ENCODE data around the gene HDAC7.

Gene HDAC7

GRCh38 chr12:47777741-47778558 is 41.8 kb downstream of the HDAC7 start:
- no peak overlapping the region for H3K4me3 ChIP-seq (ENCODE audit: low read depth, low read length)
- no peak for TF ChIP-seq CTCF (IDR thresholded peaks at IDR 0.05; ENCODE audit: borderline replicate concordance, insufficient read depth, low read depth, low read length)

- no peak for TF ChIP-seq CTCF (IDR thresholded peaks at IDR 0.05; ENCODE audit: borderline replicate concordance, insufficient read depth, low read depth, low read length)
- no peak overlapping the region for H3K4me3 ChIP-seq (ENCODE audit: low read depth, low read length)
Observed at GRCh38 chr12:47777151-47777550, 42.6 kb downstream of the HDAC7 start.

- no peak for TF ChIP-seq CTCF (IDR thresholded peaks at IDR 0.05; ENCODE audit: borderline replicate concordance, insufficient read depth, low read depth, low read length)
- no peak overlapping the region for H3K4me3 ChIP-seq (ENCODE audit: low read depth, low read length)
Observed at GRCh38 chr12:47776471-47777143, 43.1 kb downstream of the HDAC7 start.

GRCh38 chr12:47775100-47775911 is 44.4 kb downstream of the HDAC7 start:
- H3K4me3 ChIP-seq (ENCODE audit: low read depth, low read length): no peak overlapping the region
- no peak for TF ChIP-seq CTCF (IDR thresholded peaks at IDR 0.05; ENCODE audit: borderline replicate concordance, insufficient read depth, low read depth, low read length)

- H3K4me3 ChIP-seq (ENCODE audit: low read depth, low read length): no peak overlapping the region
- TF ChIP-seq CTCF (IDR thresholded peaks at IDR 0.05; ENCODE audit: borderline replicate concordance, insufficient read depth, low read depth, low read length): no peak
Observed at GRCh38 chr12:47774663-47775062, 45.0 kb downstream of the HDAC7 start.

- TF ChIP-seq CTCF (IDR thresholded peaks at IDR 0.05; ENCODE audit: borderline replicate concordance, insufficient read depth, low read depth, low read length): no peak
Observed at GRCh38 chr12:47773858-47774580, 45.7 kb downstream of the HDAC7 start.

More at GRCh38 chr12:47773858-47774580, 45.7 kb downstream of the HDAC7 start:
- peak overlapping the region; percentile 61 for H3K4me3 ChIP-seq (ENCODE audit: low read depth, low read length)
